Mucosa of stomach (tissue), 1 donor: ENCODE measurements around the gene CEP250.

Experiments used
- H3K27me3 ChIP-seq: one replicate; pipeline ENCODE4 v1.7.0; 2013; ENCODE audit warnings: mild to moderate bottlenecking, low read length; ENCODE audit not compliant: control insufficient read depth, insufficient read depth
- H3K36me3 ChIP-seq: one replicate; pipeline ENCODE4 v1.7.0; 2013; ENCODE audit warnings: low read length; ENCODE audit not compliant: control insufficient read depth, insufficient read depth
- H3K4me1 ChIP-seq: one replicate; pipeline ENCODE4 v1.7.0; 2013; ENCODE audit warnings: mild to moderate bottlenecking, low read length; ENCODE audit not compliant: control insufficient read depth, insufficient read depth
- H3K4me3 ChIP-seq: one replicate; pipeline ENCODE4 v1.7.0; 2013; ENCODE audit warnings: low read length
- H3K9ac ChIP-seq: one replicate; pipeline ENCODE4 v1.7.0; 2013; ENCODE audit warnings: mild to moderate bottlenecking, low read length, moderate library complexity
- H3K9me3 ChIP-seq: one replicate; pipeline ENCODE4 v1.7.0; 2013; ENCODE audit warnings: mild to moderate bottlenecking, low read length, moderate library complexity; ENCODE audit not compliant: control insufficient read depth
- donor health status: Pancreatic carcinoma.

The CEP250 gene

GRCh38 chr20:35560541-35560940 lies 105.1 kb downstream of the CEP250 start:
- Histone ChIP-seq H3K27me3 (no peaks in the 10 kb centered on the region), H3K4me3 (no peak overlapping the region), H3K4me1 (peaks cover 7% of the 10 kb centered on the region), H3K36me3 (peaks cover 17% of the 10 kb centered on the region), H3K9ac (no peak overlapping the region), H3K9me3 (no peaks in the 10 kb centered on the region)

DNA sequence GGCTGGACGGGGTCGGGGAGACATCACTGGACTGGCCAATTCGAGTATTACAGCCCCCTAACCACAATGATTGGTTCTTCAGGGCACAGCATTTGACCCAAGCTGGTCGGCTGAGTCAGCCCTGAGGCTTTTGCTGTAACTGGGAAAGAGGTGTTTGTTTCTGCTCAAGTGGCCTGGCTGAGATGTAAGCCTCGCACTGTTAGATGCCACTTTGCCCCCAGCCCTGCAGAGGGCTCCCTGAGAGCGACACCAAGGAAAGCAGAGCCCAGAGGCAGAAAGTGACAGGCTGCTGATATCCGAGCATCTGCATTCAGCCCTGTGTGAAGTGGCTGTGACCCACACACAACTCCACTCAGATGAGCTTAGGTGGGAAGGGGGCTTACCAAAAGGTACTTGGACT lies 105.9 kb downstream of the CEP250 start:
- no peak overlapping the region for H3K9ac ChIP-seq
- H3K4me1 ChIP-seq = peaks cover 7% of the 10 kb centered on the region
- peaks cover 17% of the 10 kb centered on the region for H3K36me3 ChIP-seq
- no peaks in the 10 kb centered on the region for H3K9me3 ChIP-seq
- no peaks in the 10 kb centered on the region for H3K27me3 ChIP-seq
- no peak overlapping the region for H3K4me3 ChIP-seq

DNA sequence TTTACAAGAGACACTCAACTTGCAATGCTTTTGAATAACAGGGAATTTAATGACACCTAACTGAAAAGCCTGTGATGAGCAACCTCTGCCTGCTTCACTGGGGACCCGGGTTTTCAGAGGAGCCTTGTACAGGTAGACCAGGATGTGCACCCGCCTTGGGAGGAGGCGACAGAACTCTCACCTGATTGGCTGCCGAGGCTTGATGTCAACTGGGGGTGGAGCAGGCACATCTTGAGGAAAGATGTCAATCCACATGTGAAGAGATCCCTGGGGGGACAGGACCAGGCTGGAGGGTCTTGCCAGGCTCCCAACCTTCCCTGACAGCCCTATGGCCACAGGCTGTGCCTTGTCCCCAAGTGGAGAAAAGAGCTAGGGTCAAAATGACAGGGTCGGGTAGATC lies 106.3 kb downstream of the CEP250 start:
- Histone ChIP-seq H3K4me3 (no peak overlapping the region), H3K9ac (no peak overlapping the region), H3K27me3 (no peaks in the 10 kb centered on the region), H3K4me1 (peaks cover 7% of the 10 kb centered on the region), H3K9me3 (no peaks in the 10 kb centered on the region), H3K36me3 (peaks cover 17% of the 10 kb centered on the region)

- H3K9me3 ChIP-seq = no peaks in the 10 kb centered on the region
- H3K9ac ChIP-seq = no peak overlapping the region
- H3K36me3 ChIP-seq = peaks cover 14% of the 10 kb centered on the region
Observed at GRCh38 chr20:35562541-35563110, 107.2 kb downstream of the CEP250 start.

GRCh38 chr20:35563834-35564233 lies 108.4 kb downstream of the CEP250 start:
- H3K27me3 ChIP-seq = no peaks in the 10 kb centered on the region
- peaks cover 4% of the 10 kb centered on the region for H3K36me3 ChIP-seq
- no peaks in the 10 kb centered on the region for H3K9me3 ChIP-seq
- H3K4me1 ChIP-seq = peaks cover 7% of the 10 kb centered on the region
- no peak overlapping the region for H3K9ac ChIP-seq
- no peak overlapping the region for H3K4me3 ChIP-seq

More at GRCh38 chr20:35562541-35563110, 107.2 kb downstream of the CEP250 start:
- Histone ChIP-seq H3K4me1 (peaks cover 7% of the 10 kb centered on the region), H3K4me3 (no peak overlapping the region), H3K27me3 (no peaks in the 10 kb centered on the region)

GRCh38 chr20:35564905-35565304 lies 109.5 kb downstream of the CEP250 start:
- Histone ChIP-seq H3K9ac (no peak overlapping the region), H3K9me3 (no peaks in the 10 kb centered on the region), H3K4me1 (peaks cover 3% of the 10 kb centered on the region), H3K36me3 (peaks cover 4% of the 10 kb centered on the region), H3K4me3 (no peak overlapping the region), H3K27me3 (no peaks in the 10 kb centered on the region)

DNA sequence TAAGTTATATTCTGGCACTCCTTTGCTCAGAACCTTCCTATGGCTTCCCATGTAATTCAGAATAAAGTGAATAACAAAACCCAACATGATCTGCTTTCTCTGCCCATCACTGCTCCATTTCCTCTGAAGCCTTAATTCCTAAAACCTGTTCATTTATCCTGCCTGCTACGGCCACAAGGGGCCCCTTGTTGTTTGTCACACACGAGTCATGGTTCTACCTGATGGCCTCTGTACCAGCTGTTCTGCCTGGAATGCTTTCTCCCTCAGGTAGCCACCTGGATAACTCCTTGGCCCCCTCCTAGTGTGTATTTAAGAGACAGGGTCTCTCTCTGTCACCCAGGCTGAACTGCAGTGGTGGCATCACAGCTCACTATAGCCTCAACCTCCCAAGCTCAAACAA lies 113.2 kb downstream of the CEP250 start:
- Histone ChIP-seq H3K4me3 (no peak overlapping the region), H3K9ac (no peak overlapping the region), H3K9me3 (no peaks in the 10 kb centered on the region), H3K36me3 (no peaks in the 10 kb centered on the region), H3K4me1 (no peaks in the 10 kb centered on the region), H3K27me3 (no peaks in the 10 kb centered on the region)
